K562 (cell line): ENCODE measurements around the gene COX14. TPM values are rescaled to one million over a fixed set of nuclear protein-coding genes. Genes with fewer than 3 reads are reported as not detected.

Source experiments
- CBFB ChIP-seq: sonication (generic); formaldehyde crosslinking; IDR thresholded peaks from 2 replicates; pipeline ENCODE4 v1.4.0; 2020; ENCODE audit warnings: mild to moderate bottlenecking, missing genetic modification reagents
- CREB1 ChIP-seq, 2 experiments: sonication (generic) in 1 of 2; formaldehyde crosslinking in 1 of 2; IDR thresholded peaks; 2 replicates each; pipeline versions ENCODE4 v1.6.1 to v1.8.0; 2012 to 2022; ENCODE audit warnings: inconsistent platforms in 1 of 2, mild to moderate bottlenecking in 1 of 2, missing genetic modification reagents in 1 of 2, moderate library complexity in 1 of 2
- DDX20 ChIP-seq: fragments of 450-650 bp; IDR thresholded peaks from 2 replicates; pipeline ENCODE4 v1.6.1; 2016; ENCODE audit warnings: missing genetic modification characterization, low read depth, mild to moderate bottlenecking, missing compliant biosample characterization, moderate library complexity
- ELF1 ChIP-seq: fragments of 200-800 bp; sonication (Bioruptor generic); IDR thresholded peaks from 2 replicates; pipeline ENCODE4 v1.6.1; 2016; ENCODE audit warnings: missing genetic modification characterization, missing compliant biosample characterization
- KAT8 ChIP-seq: fragments of 450-650 bp; IDR thresholded peaks from 2 replicates; pipeline ENCODE4 v1.6.1; 2016; ENCODE audit warnings: low read depth, mild to moderate bottlenecking
- KDM1A ChIP-seq, 2 experiments: fragments of 450-650 bp; IDR thresholded peaks; 2 replicates each; pipeline ENCODE4 v1.6.1; 2016; ENCODE audit warnings: mild to moderate bottlenecking in 2 of 2
- KHSRP ChIP-seq: fragments of 450-650 bp; IDR thresholded peaks from 2 replicates; pipeline ENCODE4 v1.6.1; 2017
- KLF13 ChIP-seq: fragments of 450-650 bp; IDR thresholded peaks from 2 replicates; pipeline ENCODE4 v1.6.1; 2016; ENCODE audit warnings: missing genetic modification characterization, low read depth, mild to moderate bottlenecking, missing compliant biosample characterization, moderate library complexity, borderline replicate concordance
- MLX ChIP-seq, 2 experiments: fragments of 450-650 bp in 1 of 2; sonication (generic) in 1 of 2; formaldehyde crosslinking; conservative IDR thresholded peaks; 2 replicates each; pipeline versions ENCODE4 v1.4.0 to v1.8.1; 2020 to 2022; ENCODE audit warnings: mild to moderate bottlenecking in 1 of 2, missing genetic modification reagents in 1 of 2
- MYBL2 ChIP-seq, 2 experiments: fragments of 450-650 bp in 1 of 2; sonication (generic) in 1 of 2; formaldehyde crosslinking in 1 of 2; IDR thresholded peaks; 2 replicates each; pipeline versions ENCODE4 v1.6.1 to v1.8.1; 2017 to 2022; ENCODE audit warnings: borderline replicate concordance in 1 of 2, inconsistent platforms in 1 of 2, low read depth in 1 of 2, mild to moderate bottlenecking in 1 of 2, missing genetic modification reagents in 1 of 2, moderate library complexity in 1 of 2
- NFE2L1 ChIP-seq: fragments of 450-650 bp; IDR thresholded peaks from 2 replicates; pipeline ENCODE4 v1.6.1; 2016; ENCODE audit warnings: missing genetic modification characterization, low read depth, mild to moderate bottlenecking, missing compliant biosample characterization, moderate library complexity, borderline replicate concordance
- NFXL1 ChIP-seq: fragments of 450-650 bp; formaldehyde crosslinking; IDR thresholded peaks from 2 replicates; pipeline ENCODE4 v1.4.0; 2021; ENCODE audit warnings: mild to moderate bottlenecking
- OTX1 ChIP-seq: fragments of 450-650 bp; formaldehyde crosslinking; IDR thresholded peaks from 2 replicates; pipeline ENCODE4 v1.4.0; 2022; ENCODE audit warnings: mild to moderate bottlenecking
- PHF20 ChIP-seq: fragments of 450-650 bp; IDR thresholded peaks from 2 replicates; pipeline ENCODE4 v1.6.1; 2018; ENCODE audit not compliant: partially characterized antibody
- PML ChIP-seq: IDR thresholded peaks from 2 replicates; pipeline ENCODE4 v1.6.1; 2012; ENCODE audit warnings: low read length, inconsistent platforms
- POLR2H ChIP-seq: IDR thresholded peaks from 2 replicates; pipeline ENCODE4 v1.6.1; 2016; ENCODE audit warnings: missing genetic modification characterization, low read depth, mild to moderate bottlenecking, control low read depth, missing compliant biosample characterization, moderate library complexity
- RB1 ChIP-seq: fragments of 450-650 bp; IDR thresholded peaks from 2 replicates; pipeline ENCODE4 v1.6.1; 2017; ENCODE audit warnings: low read depth, mild to moderate bottlenecking
- STAT5B ChIP-seq: fragments of 250-450 bp; sonication (Bioruptor Pico); IDR thresholded peaks from 2 replicates; pipeline ENCODE4 v1.8.0; 2021; ENCODE audit warnings: mild to moderate bottlenecking, inconsistent platforms
- TRIM24 ChIP-seq, 2 experiments: fragments of 450-650 bp; IDR thresholded peaks; 2 replicates each; pipeline ENCODE4 v1.6.1; 2016
- XRCC5 ChIP-seq: fragments of 200-400 bp; formaldehyde crosslinking; IDR thresholded peaks from 2 replicates; pipeline ENCODE4 v1.6.1; 2017; ENCODE audit warnings: low read depth, mild to moderate bottlenecking, low read length
- ZFP36 ChIP-seq: fragments of 150-350 bp; IDR thresholded peaks from 2 replicates; pipeline ENCODE4 v1.6.1; 2018; ENCODE audit warnings: low read length, low read depth; ENCODE audit not compliant: partially characterized antibody
- ZNF316 ChIP-seq: fragments of 450-650 bp; IDR thresholded peaks from 2 replicates; pipeline ENCODE4 v1.6.1; 2016
- ZNF583 ChIP-seq: fragments of 250-450 bp; sonication (Bioruptor Pico); IDR thresholded peaks from 2 replicates; pipeline ENCODE4 v1.4.0; 2020
- ZNF668 ChIP-seq: fragments of 250-450 bp; sonication (Bioruptor Pico); IDR thresholded peaks from 2 replicates; pipeline ENCODE4 v1.8.0; 2022; ENCODE audit warnings: mild to moderate bottlenecking, inconsistent platforms
- ZNF77 ChIP-seq: fragments of 250-450 bp; sonication (Bioruptor Pico); IDR thresholded peaks from 2 replicates; pipeline ENCODE4 v1.5.0; 2020
- ZNF780A ChIP-seq: fragments of 250-450 bp; sonication (Bioruptor Pico); IDR thresholded peaks from 2 replicates; pipeline ENCODE4 v1.5.0; 2021; ENCODE audit warnings: mild to moderate bottlenecking
- polyA plus RNA-seq, 8 experiments: library from polyadenylated mRNA; depleted of rRNA in 4 of 8; stranded (reverse) in 5 of 8; unstranded in 3 of 8; fragments of >200 nt; fragmentation: Nextera tagmentation in 2 of 8; fragmentation: Illumina TruSeq in 1 of 8; extraction: Ambion mirVana in 2 of 8; extraction: Trizol in 1 of 8; gene quantifications; 2 replicates each; pipeline versions ENCODE4 v1.2.1 to v1.2.3, GENCODE V29; 2011 to 2014; ENCODE audit warnings: inconsistent platforms in 1 of 8, missing spikeins in 1 of 8
- total RNA-seq, 7 experiments: library from RNA; depleted of rRNA in 6 of 7; stranded (reverse); fragments of >200 nt in 6 of 7; fragmentation: Illumina TruSeq in 2 of 7; extraction: Trizol in 2 of 7; gene quantifications; 2 replicates each; pipeline versions ENCODE4 v1.2.1 to v1.2.3, GENCODE V29; 2011 to 2021; ENCODE audit warnings: low replicate concordance in 1 of 7
- TF ChIP-seq, protein P1 (sequence below): fragments of 450-650 bp; IDR thresholded peaks from 2 replicates; pipeline ENCODE4 v1.6.1; 2016; ENCODE audit warnings: antibody characterized with exemption
- TF ChIP-seq, protein P2 (sequence below): sonication (generic); formaldehyde crosslinking; IDR thresholded peaks from 2 replicates; pipeline ENCODE4 v1.8.1; 2023; ENCODE audit warnings: mild to moderate bottlenecking, missing genetic modification reagents, moderate library complexity

COX14 gene
- total and polyA plus RNA-seq, 9 of the 15 experiments (the other 6 are each of a cell fraction or from before 2014, with no cell fraction given): 44.4 to 269 (median 53.4) TPM

DNA sequence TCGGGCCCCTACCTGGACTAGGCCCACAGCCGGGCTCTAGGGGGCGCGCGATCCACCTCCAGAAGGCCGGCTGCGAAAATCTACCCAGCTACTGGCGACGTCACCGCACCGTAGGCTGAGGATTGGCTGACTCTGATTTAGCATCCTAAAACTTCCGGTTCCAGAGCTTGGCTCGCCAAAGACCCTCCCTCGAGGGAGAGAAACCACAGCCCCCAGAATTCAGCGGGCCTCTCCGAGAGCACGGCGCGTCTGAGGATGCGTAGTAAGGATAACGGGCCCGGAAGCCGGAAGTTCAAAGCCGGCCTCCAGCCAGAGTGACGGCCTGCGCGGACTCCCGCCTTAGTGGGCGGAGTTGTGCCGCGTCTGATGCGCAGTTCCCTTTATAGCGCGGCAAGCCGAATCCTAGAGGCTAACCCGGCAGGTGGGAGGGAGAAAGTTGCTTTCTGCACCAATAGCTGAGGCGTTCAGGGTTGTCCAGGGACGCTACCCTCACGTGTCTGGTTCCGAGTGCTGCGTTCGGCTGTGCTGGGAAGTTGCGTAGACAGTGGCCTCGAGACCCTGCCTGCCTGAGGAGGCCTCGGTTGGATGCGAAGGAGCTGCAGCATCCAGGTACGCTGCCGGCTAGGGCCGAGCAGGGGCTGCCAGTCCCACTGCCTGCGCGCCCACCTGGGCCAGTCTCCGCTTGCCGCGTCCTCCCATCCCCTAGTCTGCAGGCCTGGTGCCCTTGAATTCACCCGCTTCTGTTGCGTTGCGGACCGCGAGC is at the start of gene COX14 (continued):
- TF ChIP-seq NFXL1: no peak
- peak; percentile 95 for TF ChIP-seq CREB1 (IDR thresholded peaks at IDR 0.05)
- peak; percentile 98 for TF ChIP-seq CREB1 (CRISPR knock-in tag; IDR thresholded peaks at IDR 0.05)
- no peak for TF ChIP-seq ZFP36
- TF ChIP-seq RB1: peak; percentile 66; the same call in 1 of the 2 replicates
- no peak for TF ChIP-seq KAT8
- TF ChIP-seq PHF20: peak; percentile 57
- no peak for TF ChIP-seq MYBL2 (IDR thresholded peaks at IDR 0.05; ENCODE audit: low read depth)
- no peak for TF ChIP-seq MYBL2 (CRISPR knock-in tag; IDR thresholded peaks at IDR 0.05; ENCODE audit: borderline replicate concordance)
- no peak for TF ChIP-seq OTX1 (CRISPR knock-in tag)
- TF ChIP-seq ZNF316: no peak
- no peak for TF ChIP-seq DDX20 (tag)
- no peak for TF ChIP-seq ZNF780A (CRISPR knock-in tag)
- TF ChIP-seq POLR2H (tag): no peak
- TF ChIP-seq, protein P1, sequence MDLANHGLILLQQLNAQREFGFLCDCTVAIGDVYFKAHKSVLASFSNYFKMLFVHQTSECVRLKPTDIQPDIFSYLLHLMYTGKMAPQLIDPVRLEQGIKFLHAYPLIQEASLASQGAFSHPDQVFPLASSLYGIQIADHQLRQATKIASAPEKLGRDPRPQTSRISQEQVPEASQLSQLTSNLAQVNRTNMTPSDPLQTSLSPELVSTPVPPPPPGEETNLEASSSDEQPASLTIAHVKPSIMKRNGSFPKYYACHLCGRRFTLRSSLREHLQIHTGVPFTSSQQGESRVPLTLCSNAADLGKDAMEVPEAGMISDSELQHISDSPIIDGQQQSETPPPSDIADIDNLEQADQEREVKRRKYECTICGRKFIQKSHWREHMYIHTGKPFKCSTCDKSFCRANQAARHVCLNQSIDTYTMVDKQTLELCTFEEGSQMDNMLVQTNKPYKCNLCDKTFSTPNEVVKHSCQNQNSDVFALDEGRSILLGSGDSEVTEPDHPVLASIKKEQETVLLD: 0 out of 2 replicates have a peak, but pooled peaks have one; percentile 7
- TF ChIP-seq KHSRP: no peak
- peak; percentile 62; the same call in 1 of the 2 replicates for TF ChIP-seq PML
- TF ChIP-seq, protein P2, sequence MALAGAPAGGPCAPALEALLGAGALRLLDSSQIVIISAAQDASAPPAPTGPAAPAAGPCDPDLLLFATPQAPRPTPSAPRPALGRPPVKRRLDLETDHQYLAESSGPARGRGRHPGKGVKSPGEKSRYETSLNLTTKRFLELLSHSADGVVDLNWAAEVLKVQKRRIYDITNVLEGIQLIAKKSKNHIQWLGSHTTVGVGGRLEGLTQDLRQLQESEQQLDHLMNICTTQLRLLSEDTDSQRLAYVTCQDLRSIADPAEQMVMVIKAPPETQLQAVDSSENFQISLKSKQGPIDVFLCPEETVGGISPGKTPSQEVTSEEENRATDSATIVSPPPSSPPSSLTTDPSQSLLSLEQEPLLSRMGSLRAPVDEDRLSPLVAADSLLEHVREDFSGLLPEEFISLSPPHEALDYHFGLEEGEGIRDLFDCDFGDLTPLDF: no peak; the same call in 1 of the 2 replicates
- no peak for TF ChIP-seq TRIM24 (IDR thresholded peaks at IDR 0.05)
- TF ChIP-seq CBFB: peak; percentile 78; the same call in 1 of the 2 replicates
- TF ChIP-seq KLF13 (tag): no peak
- no peak for TF ChIP-seq KDM1A (IDR thresholded peaks at IDR 0.05)
- peak; percentile 97 for TF ChIP-seq ELF1 (tag)
- TF ChIP-seq MLX (CRISPR knock-in tag; conservative IDR thresholded peaks at IDR 0.05): no peak
- TF ChIP-seq ZNF668 (CRISPR knock-in tag): no peak
- TF ChIP-seq ZNF583 (CRISPR knock-in tag): no peak
- TF ChIP-seq ZNF77: no peak
- TF ChIP-seq XRCC5: peak; percentile 65
- no peak for TF ChIP-seq STAT5B (CRISPR knock-in tag)
- TF ChIP-seq NFE2L1 (tag): no peak
